OCI-LY7 (cell line): Measurements from ENCODE around the gene SLC35B4. TPM values are rescaled to one million over a fixed set of nuclear protein-coding genes. Genes with fewer than 3 reads are reported as not detected.

Experiments used
- BruUV-seq: library from RNA; stranded (reverse); fragments of 400-500 nt; replicated peaks from 2 replicates; lab custom pipeline; 2021; lab: Mats Ljungman, UMichigan
- CTCF ChIA-PET: fragments of 300-600 bp; sonication (Branson Sonifier 250); formaldehyde crosslinking; loops from one replicate; lab custom pipeline; 2022; ENCODE audit warnings: antibody characterized with exemption; ENCODE audit not compliant: unreplicated experiment; lab: Charles Lee
- POLR2A ChIA-PET: fragments of 300-600 bp; sonication (Branson Sonifier 250); formaldehyde crosslinking; loops from one replicate; lab custom pipeline; 2022; ENCODE audit warnings: antibody characterized with exemption; lab: Charles Lee
- DNase-seq: peaks from one replicate; pipeline ENCODE4 v3.0.0-alpha.2; 2015; ENCODE audit warnings: low spot score
- H2AFZ ChIP-seq: fragments of 200-600 bp; sonication (generic), shearing (Covaris generic); 2 replicates; pipeline ENCODE4 v1.6.1; 2014; ENCODE audit warnings: mild to moderate bottlenecking, antibody characterized with exemption, low read length, moderate library complexity
- H3K27ac ChIP-seq: fragments of 200-600 bp; sonication (generic); 2 replicates; pipeline ENCODE4 v1.5.1; 2014; ENCODE audit warnings: mixed run types, low read depth, mild to moderate bottlenecking, moderate library complexity, low read length, inconsistent platforms; ENCODE audit not compliant: poor library complexity, severe bottlenecking
- H3K36me3 ChIP-seq: fragments of 200-600 bp; sonication (generic); 2 replicates; pipeline ENCODE4 v1.6.1; 2014; ENCODE audit warnings: mild to moderate bottlenecking, antibody characterized with exemption, low read length, moderate library complexity, mixed read lengths; ENCODE audit not compliant: insufficient read depth
- H3K4me1 ChIP-seq: fragments of 200-600 bp; sonication (generic); 2 replicates; pipeline ENCODE4 v1.5.1; 2014; ENCODE audit warnings: mild to moderate bottlenecking, low read length; ENCODE audit not compliant: insufficient read depth, poor library complexity, severe bottlenecking
- H3K4me2 ChIP-seq: fragments of 200-600 bp; sonication (generic); 2 replicates; pipeline ENCODE4 v1.6.1; 2014; ENCODE audit warnings: mild to moderate bottlenecking, low read length
- H3K4me3 ChIP-seq: fragments of 200-600 bp; sonication (generic); 2 replicates; pipeline ENCODE4 v1.5.1; 2014; ENCODE audit warnings: mild to moderate bottlenecking, low read depth, low read length; ENCODE audit not compliant: poor library complexity, severe bottlenecking
- H3K79me2 ChIP-seq: fragments of 200-600 bp; sonication (generic); 2 replicates; pipeline ENCODE4 v1.6.1; 2016; ENCODE audit warnings: low read depth, mild to moderate bottlenecking, low read length, moderate library complexity, mixed read lengths; ENCODE audit not compliant: insufficient read depth
- H3K9me2 ChIP-seq: fragments of 200-600 bp; sonication (generic); 2 replicates; pipeline ENCODE4 v1.6.1; 2016; ENCODE audit warnings: mild to moderate bottlenecking, low read length, mixed read lengths; ENCODE audit not compliant: insufficient read depth
- H3K9me3 ChIP-seq: fragments of 200-600 bp; sonication (generic); 2 replicates; pipeline ENCODE4 v1.6.1; 2014; ENCODE audit warnings: mild to moderate bottlenecking, mixed run types, low read length, mixed read lengths
- H4K20me1 ChIP-seq: fragments of 200-600 bp; sonication (generic); 2 replicates; pipeline ENCODE4 v1.6.1; 2014; ENCODE audit warnings: mild to moderate bottlenecking, antibody characterized with exemption, low read length, moderate library complexity, mixed read lengths; ENCODE audit not compliant: insufficient read depth
- CTCF ChIP-seq: fragments of 200-600 bp; sonication (generic); conservative IDR thresholded peaks from 2 replicates; pipeline ENCODE4 v1.5.1; 2014; ENCODE audit warnings: mild to moderate bottlenecking, antibody characterized with exemption, low read length, moderate library complexity, mixed read lengths
- EZH2phosphoT487 ChIP-seq: fragments of 200-600 bp; sonication (generic); IDR thresholded peaks from 2 replicates; pipeline ENCODE4 v1.6.1; 2018; ENCODE audit warnings: low read depth, borderline replicate concordance, mild to moderate bottlenecking, mixed run types, antibody characterized with exemption, low read length, moderate library complexity, mixed read lengths
- intact Hi-C: fragments of 100-400 bp; cut with micrococcal nuclease; formaldehyde crosslinking; loops from one replicate; pipeline ENCODE4 v1.10.0; 2022; ENCODE audit not compliant: unreplicated experiment
- total RNA-seq, 2 experiments: library from RNA; depleted of rRNA in 1 of 2; stranded (reverse); fragments of >200 nt in 1 of 2; shearing (Covaris generic) in 1 of 2; gene quantifications; 2 replicates each; pipeline ENCODE4 v1.2.3, GENCODE V29; 2014 to 2022

SLC35B4 gene
- total RNA-seq, 2 experiments from 2014 or later = 32.3 to 38.1 TPM

GRCh38 chr7:134365341-134366054 lies 48.8 kb upstream of the SLC35B4 start:
- Histone ChIP-seq H3K4me1 (no peaks in the 10 kb centered on the region), H3K4me2 (no peak overlapping the region), H3K79me2 (no peaks in the 10 kb centered on the region), H3K36me3 (no peaks in the 10 kb centered on the region), H3K9me2 (no peaks in the 10 kb centered on the region), H4K20me1 (no peaks in the 10 kb centered on the region), H3K4me3 (no peak overlapping the region), H2AFZ (no peak overlapping the region), H3K9me3 (no peaks in the 10 kb centered on the region), H3K27ac (no peak overlapping the region)
- DNase-seq = no peak
- ChIA-PET POLR2A (no interaction called here), CTCF (interaction anchor here (0.5 to 0.7 kb wide), 2 partner anchors 10 to 45 kb away, joined by 3 read pairs; no protein-coding TSS in a partner anchor)
- BruUV-seq = no TSS peak
- TF ChIP-seq EZH2phosphoT487 = no peak
- no peak for TF ChIP-seq CTCF
- intact Hi-C loops = no loop called here

DNA sequence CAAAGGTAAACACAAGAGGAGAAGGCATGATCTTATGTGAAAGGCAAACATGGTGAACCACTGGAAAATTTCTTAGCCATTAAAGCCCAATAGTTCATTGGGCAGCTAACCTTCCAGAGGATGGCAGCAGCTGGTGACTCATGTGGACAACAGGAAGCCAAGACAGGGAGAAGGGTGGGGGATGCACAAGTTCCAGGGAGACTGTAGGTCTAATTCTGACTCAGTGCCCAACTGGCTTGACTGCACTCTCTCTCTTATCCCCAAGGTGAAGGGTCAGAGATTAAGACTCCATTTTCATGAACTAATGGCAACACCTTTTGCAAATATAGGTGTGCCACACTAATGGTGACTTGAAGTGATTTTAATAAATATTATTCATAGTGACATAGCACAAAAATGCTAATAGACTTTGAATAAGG lies 47.9 kb upstream of the SLC35B4 start:
- no peak overlapping the region for H3K27ac ChIP-seq
- intact Hi-C loops = no loop called here
- H3K79me2 ChIP-seq = no peaks in the 10 kb centered on the region
- no peak overlapping the region for H3K4me2 ChIP-seq
- no TSS peak for BruUV-seq
- no peak for DNase-seq
- no peaks in the 10 kb centered on the region for H3K36me3 ChIP-seq
- no peaks in the 10 kb centered on the region for H3K4me1 ChIP-seq
- CTCF ChIA-PET = no interaction called here
- H3K9me3 ChIP-seq = no peaks in the 10 kb centered on the region
- no peaks in the 10 kb centered on the region for H4K20me1 ChIP-seq
- no peak overlapping the region for H2AFZ ChIP-seq
- no peaks in the 10 kb centered on the region for H3K9me2 ChIP-seq
- TF ChIP-seq EZH2phosphoT487 = no peak
- TF ChIP-seq CTCF = no peak
- no peak overlapping the region for H3K4me3 ChIP-seq
- POLR2A ChIA-PET = no interaction called here
